PC-3 (cell line): ENCODE results near the gene STH. TPM values are rescaled to one million over a fixed set of nuclear protein-coding genes. Genes with fewer than 3 reads are reported as not detected.

ENCODE experiments used
- ATAC-seq: fragments of 200-7000 bp; cut with Tn5 transposase; 2 replicates; pipeline ENCODE4 v1.9.1; 2020; ENCODE audit warnings: mild to moderate bottlenecking, moderate library complexity
- BruUV-seq: library from RNA; stranded (reverse); fragments of 400-500 nt; replicated peaks from 2 replicates; lab custom pipeline; 2021; lab: Mats Ljungman, UMichigan
- CTCF ChIA-PET: fragments of 300-600 bp; sonication (Branson Sonifier 250); formaldehyde crosslinking; loops from one replicate; lab custom pipeline; 2022; ENCODE audit warnings: antibody characterized with exemption; lab: Charles Lee
- POLR2A ChIA-PET: fragments of 300-600 bp; sonication (Branson Sonifier 250); formaldehyde crosslinking; loops from one replicate; lab custom pipeline; 2022; ENCODE audit warnings: antibody characterized with exemption; ENCODE audit not compliant: unreplicated experiment; lab: Charles Lee
- DNase-seq: peaks from one replicate; pipeline ENCODE4 v3.0.0-alpha.2; 2015
- H2AFZ ChIP-seq: fragments of 300-600 bp; sonication (generic); 2 replicates; pipeline ENCODE4 v1.6.0; 2016; ENCODE audit warnings: antibody characterized with exemption, low read length
- H3F3A ChIP-seq: fragments of 300-600 bp; sonication (generic); one replicate; pipeline ENCODE4 v1.6.0; 2017; ENCODE audit warnings: antibody characterized with exemption, low read length, control low read depth, mild to moderate bottlenecking; ENCODE audit not compliant: unreplicated experiment
- H3K27ac ChIP-seq: fragments of 300-600 bp; sonication (generic); 2 replicates; pipeline ENCODE4 v1.5.1; 2016; ENCODE audit warnings: mild to moderate bottlenecking, low read length
- H3K27me3 ChIP-seq: fragments of 300-600 bp; sonication (generic); 2 replicates; pipeline ENCODE4 v1.6.1; 2016; ENCODE audit warnings: low read length, mixed read lengths
- H3K36me3 ChIP-seq: fragments of 300-600 bp; sonication (generic); 2 replicates; pipeline ENCODE4 v1.6.1; 2016; ENCODE audit warnings: low read depth, mixed run types, low read length, mixed read lengths
- H3K4me1 ChIP-seq: fragments of 300-600 bp; sonication (generic); 2 replicates; pipeline ENCODE4 v1.5.1; 2016; ENCODE audit warnings: low read length; ENCODE audit not compliant: insufficient read depth
- H3K4me2 ChIP-seq: fragments of 300-600 bp; sonication (generic); 2 replicates; pipeline ENCODE4 v1.6.0; 2016; ENCODE audit warnings: low read length
- H3K4me3 ChIP-seq: fragments of 300-600 bp; sonication (generic); 2 replicates; pipeline ENCODE4 v1.5.1; 2016; ENCODE audit warnings: mild to moderate bottlenecking, low read length, mixed read lengths
- H3K79me2 ChIP-seq: fragments of 300-600 bp; sonication (generic); 2 replicates; pipeline ENCODE4 v1.6.1; 2017; ENCODE audit warnings: low read length, mixed read lengths
- H3K9ac ChIP-seq: fragments of 300-600 bp; sonication (generic); 2 replicates; pipeline ENCODE4 v1.6.0; 2016; ENCODE audit warnings: mild to moderate bottlenecking, low read length
- H3K9me2 ChIP-seq: fragments of 300-600 bp; sonication (generic); replicated peaks from 2 replicates; pipeline ENCODE4 v1.6.1; 2016; ENCODE audit warnings: mixed run types, low read length, mixed read lengths
- H3K9me3 ChIP-seq: fragments of 300-600 bp; sonication (generic); 2 replicates; pipeline ENCODE4 v1.6.1; 2016; ENCODE audit warnings: low read length, mixed read lengths
- H4K20me1 ChIP-seq: fragments of 300-600 bp; sonication (generic); 2 replicates; pipeline ENCODE4 v1.6.1; 2016; ENCODE audit warnings: low read length, mixed read lengths
- CTCF ChIP-seq: fragments of 300-600 bp; sonication (generic); conservative IDR thresholded peaks from 2 replicates; pipeline ENCODE4 v1.5.1; 2017; ENCODE audit warnings: antibody characterized with exemption, low read depth, mild to moderate bottlenecking, low read length
- EZH2 ChIP-seq: fragments of 300-600 bp; sonication (generic); IDR thresholded peaks from one replicate; pipeline ENCODE4 v1.6.1; 2017; ENCODE audit warnings: antibody characterized with exemption, mild to moderate bottlenecking, low read length; ENCODE audit not compliant: unreplicated experiment
- EZH2phosphoT487 ChIP-seq: fragments of 300-600 bp; sonication (generic); IDR thresholded peaks from 2 replicates; pipeline ENCODE4 v1.6.1; 2018; ENCODE audit warnings: mild to moderate bottlenecking, antibody characterized with exemption, low read length, borderline replicate concordance
- intact Hi-C: fragments of 100-400 bp; cut with micrococcal nuclease; formaldehyde crosslinking; loops from 2 replicates; pipeline ENCODE4 v1.9.0; 2023
- total RNA-seq: library from RNA; depleted of rRNA; stranded (reverse); fragments of >200 nt; gene quantifications from 2 replicates; pipeline ENCODE4 v1.2.3, GENCODE V29; 2014

Gene STH
- total RNA-seq, 1 experiment from 2014 or later: not detected

DNA sequence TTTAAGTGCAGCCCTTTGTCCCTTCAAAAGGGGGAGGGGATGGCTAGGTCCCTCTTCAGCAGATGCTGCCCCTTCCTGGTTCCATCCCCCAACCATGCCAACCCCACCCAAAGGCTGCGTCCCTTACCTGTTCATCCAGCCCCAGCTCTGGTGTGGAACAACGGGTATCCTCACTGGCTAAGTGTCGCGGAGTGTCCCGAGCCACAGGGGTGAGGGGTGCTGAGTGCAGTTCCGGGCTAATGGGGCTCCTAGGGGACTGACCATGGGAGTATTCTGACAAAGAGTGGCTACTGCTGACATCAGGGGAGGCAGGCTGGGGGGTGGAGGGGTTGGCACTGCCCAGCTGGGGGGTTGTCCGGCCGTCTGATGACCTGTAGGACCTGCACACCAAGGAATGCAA is 32.9 kb downstream of the STH start:
- Histone ChIP-seq H3F3A (no peaks in the 10 kb centered on the region), H4K20me1 (peaks cover 10% of the 10 kb centered on the region), H3K27ac (no peak overlapping the region), H3K27me3 (no peaks in the 10 kb centered on the region), H2AFZ (no peak overlapping the region), H3K9me3 (no peaks in the 10 kb centered on the region), H3K36me3 (peaks cover 74% of the 10 kb centered on the region), H3K9ac (no peak overlapping the region), H3K4me1 (no peaks in the 10 kb centered on the region), H3K4me3 (no peak overlapping the region), H3K4me2 (no peak overlapping the region), H3K79me2 (no peaks in the 10 kb centered on the region), H3K9me2 (no peaks in the 10 kb centered on the region)
- intact Hi-C loops: no loop called here
- no TSS peak for BruUV-seq
- ChIA-PET CTCF (no interaction called here), POLR2A (no interaction called here)
- ATAC-seq (no peak), DNase-seq (no peak)
- TF ChIP-seq CTCF (no peak), EZH2 (no peak), EZH2phosphoT487 (no peak)

GRCh38 chr17:46032909-46033308 is 33.9 kb downstream of the STH start:
- Histone ChIP-seq H4K20me1 (peaks cover 10% of the 10 kb centered on the region), H3K9ac (no peak overlapping the region), H3K4me2 (no peak overlapping the region), H3K9me2 (no peaks in the 10 kb centered on the region), H3K27ac (no peak overlapping the region), H3K36me3 (peaks cover 82% of the 10 kb centered on the region), H3K9me3 (no peaks in the 10 kb centered on the region), H3K4me3 (no peak overlapping the region), H3K79me2 (no peaks in the 10 kb centered on the region), H2AFZ (no peak overlapping the region), H3F3A (no peaks in the 10 kb centered on the region), H3K27me3 (no peaks in the 10 kb centered on the region), H3K4me1 (no peaks in the 10 kb centered on the region)
- no peak for ATAC-seq
- POLR2A ChIA-PET: no interaction called here
- TF ChIP-seq CTCF (no peak), EZH2phosphoT487 (no peak), EZH2 (no peak)
- BruUV-seq: no TSS peak
- intact Hi-C loops: no loop called here
- DNase-seq: no peak
- CTCF ChIA-PET: no interaction called here

GRCh38 chr17:46033392-46033791 is 34.3 kb downstream of the STH start:
- TF ChIP-seq EZH2phosphoT487 (no peak), CTCF (no peak), EZH2 (no peak)
- H4K20me1 ChIP-seq: peaks cover 10% of the 10 kb centered on the region
- H3K4me2 ChIP-seq: no peak overlapping the region
- H3K27me3 ChIP-seq: no peaks in the 10 kb centered on the region
- ChIA-PET POLR2A (no interaction called here), CTCF (no interaction called here)
- H3K27ac ChIP-seq: no peak overlapping the region
- intact Hi-C loops: no loop called here
- DNase-seq (no peak), ATAC-seq (no peak)
- H3K9me3 ChIP-seq: no peaks in the 10 kb centered on the region
- H3K9me2 ChIP-seq: no peaks in the 10 kb centered on the region
- BruUV-seq: no TSS peak
- H3K9ac ChIP-seq: no peak overlapping the region
- H3K79me2 ChIP-seq: no peaks in the 10 kb centered on the region
- no peak overlapping the region for H3K4me3 ChIP-seq
- H2AFZ ChIP-seq: no peak overlapping the region
- no peaks in the 10 kb centered on the region for H3F3A ChIP-seq
- H3K4me1 ChIP-seq: no peaks in the 10 kb centered on the region
- peaks cover 85% of the 10 kb centered on the region for H3K36me3 ChIP-seq
